OCI-M1 (cell line): ENCODE data around the gene ISCA2.

Source experiments
- DNase-seq: peaks from one replicate; lab custom pipeline; 2025; lab: John Stamatoyannopoulos, UW

ISCA2 gene

DNA sequence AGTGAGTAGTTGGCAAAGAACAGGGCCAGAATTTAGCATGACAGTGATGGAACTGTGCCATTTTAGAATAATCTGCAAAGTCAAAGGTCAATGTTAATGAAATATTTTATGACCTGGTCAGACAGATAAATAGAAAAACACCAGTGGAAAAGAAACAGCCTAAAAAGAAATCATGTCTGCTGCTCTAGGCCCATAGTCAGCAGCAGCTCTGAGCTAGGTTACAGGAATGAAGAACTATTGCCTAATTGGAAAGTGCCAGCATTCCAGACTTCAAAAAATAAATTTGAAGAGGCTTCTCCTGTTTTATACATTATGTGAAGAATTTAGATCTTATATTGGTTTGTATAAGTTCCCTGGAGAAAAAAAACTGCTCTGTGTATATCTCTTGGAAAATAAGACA lies 10.2 kb upstream of the ISCA2 start:
- DNase-seq: no peak

DNA sequence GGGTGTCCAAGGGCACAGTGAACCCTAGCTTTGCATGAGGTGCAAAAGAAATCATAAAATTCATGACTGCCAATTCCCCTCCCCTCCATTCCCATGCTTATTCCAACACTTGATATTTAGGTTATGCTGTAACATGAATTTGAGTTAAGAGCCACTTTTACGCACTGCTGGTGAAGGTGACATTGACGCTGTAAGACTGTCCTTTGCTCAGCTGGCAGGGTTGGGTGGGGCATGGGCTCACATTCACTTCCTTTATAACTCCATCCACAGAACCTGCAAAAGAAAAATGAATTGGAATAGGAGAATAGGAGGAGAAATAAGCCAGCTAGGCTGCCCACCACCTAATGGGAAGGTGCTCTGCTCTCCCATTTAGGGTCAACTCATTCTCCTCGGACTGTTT lies 7.4 kb upstream of the ISCA2 start:
- no peak for DNase-seq

DNA sequence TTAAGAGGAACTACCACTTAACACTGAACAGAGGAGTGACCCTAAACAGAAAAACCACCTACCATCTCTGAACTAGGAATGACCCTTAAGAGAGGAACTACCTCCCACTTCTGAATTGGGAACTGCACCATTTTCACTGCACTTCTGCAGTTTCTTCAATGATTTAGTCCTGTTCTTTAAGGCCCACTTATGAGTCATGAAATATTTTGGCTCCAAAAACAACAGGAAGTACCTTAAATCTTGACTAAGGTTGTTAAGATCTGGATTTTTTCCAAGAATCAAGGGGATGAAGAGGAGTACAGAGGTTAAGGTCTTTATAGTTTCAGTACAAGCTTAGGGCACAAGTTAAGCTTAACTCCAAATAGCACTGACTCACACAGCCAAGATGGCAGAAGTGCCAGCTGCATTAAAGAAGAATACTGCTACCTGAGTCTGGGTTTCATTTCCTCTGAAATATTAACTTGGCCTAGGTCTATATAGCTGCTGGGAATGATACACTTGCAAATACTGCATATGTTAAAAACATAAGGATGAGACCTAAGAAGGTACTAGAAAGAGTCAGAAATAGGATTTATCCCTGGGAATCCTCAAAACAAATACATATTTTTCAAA lies 4.7 kb upstream of the ISCA2 start:
- peak; percentile 19 for DNase-seq

DNA sequence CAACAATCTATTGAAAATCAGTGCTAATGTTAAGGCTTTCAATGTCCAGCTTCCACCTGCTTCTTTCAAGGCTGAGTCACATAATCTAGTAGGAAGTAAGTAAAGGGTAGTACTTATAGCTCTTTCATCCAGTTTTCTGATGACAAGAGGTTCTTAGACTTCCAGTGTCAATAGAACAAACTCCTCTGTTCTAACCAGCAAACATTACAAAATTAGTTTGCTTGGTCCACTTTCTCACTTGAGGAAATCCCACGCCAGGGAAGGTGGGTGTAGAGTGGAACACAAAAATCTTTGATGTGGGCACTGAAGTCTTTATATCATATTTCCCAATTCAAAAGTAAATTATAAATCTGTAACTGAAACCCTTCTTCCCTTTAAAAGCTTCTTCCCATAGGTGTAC lies 3.1 kb upstream of the ISCA2 start:
- no peak for DNase-seq

DNA sequence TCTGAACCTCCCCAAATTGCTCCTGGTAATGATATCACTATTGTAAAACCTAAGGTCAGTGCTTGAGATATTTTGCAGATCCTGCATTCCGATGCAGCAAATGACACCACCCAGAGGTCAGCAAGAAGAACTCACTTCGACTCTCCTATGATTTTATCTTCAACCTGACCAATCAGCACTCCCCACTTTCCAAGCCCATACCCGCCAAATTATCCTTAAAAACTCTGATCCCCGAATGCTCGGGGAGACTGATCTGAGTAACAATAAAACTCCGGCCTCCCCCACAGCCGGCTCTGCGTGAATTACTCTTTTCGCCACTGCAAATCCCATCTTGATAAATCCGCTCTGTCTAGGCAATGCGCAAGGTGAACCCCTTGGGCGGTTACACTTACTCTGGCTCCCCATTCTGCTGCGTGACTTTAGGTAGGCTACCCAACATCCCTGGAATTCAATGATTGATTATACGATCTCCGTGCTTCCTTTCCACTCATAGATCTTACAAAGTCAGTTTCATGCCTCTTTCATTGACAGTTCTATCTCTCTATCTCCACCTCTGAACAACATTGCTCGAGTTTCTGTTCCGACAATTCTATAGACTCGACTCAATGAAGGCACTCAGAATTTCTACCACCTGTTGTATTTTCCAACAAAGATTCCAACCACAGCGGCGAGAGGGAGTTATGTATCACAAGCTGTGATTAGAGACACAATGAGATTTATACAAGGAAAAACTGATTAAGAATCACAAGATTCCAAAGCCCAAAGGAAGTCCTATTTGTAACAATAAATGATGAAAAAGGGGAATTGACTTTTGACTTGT lies 1.4 kb upstream of the ISCA2 start:
- peak; percentile 55 for DNase-seq

DNA sequence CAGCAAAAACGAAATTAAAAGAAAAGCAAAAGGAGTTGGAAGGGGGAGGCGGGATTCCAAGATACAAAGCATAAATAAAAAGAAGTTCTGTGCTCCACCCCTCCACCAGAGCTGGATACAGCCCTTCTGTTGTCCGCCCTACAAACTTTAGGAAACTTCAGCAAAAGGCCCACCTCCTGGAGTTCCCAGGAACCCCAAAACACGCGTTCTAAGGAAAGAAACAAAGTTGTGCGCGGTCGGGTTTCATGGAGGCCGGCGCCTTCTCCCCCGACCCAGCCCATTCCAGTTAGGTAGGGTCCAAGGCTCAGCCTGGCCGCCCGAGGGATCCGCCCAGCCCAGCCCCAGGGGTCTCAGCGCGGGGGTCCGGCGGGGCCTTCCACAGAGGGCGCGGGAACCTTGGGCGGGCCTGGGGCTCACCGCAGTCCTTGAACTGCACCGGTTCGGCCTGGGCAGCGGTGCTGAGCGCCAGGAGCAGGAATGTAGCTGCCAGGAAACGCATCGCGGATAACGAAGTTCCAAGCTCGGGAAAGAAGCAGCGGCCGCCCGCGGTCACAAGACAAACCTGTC lies 706 bp upstream of the ISCA2 start, which contains the start of gene NPC2:
Gene NPC2 (minus strand): TSS at position 530 of the 567 bp plus-strand sequence. CDS start 31 bp downstream, at position 499.
- DNase-seq: peak; percentile 25

DNA sequence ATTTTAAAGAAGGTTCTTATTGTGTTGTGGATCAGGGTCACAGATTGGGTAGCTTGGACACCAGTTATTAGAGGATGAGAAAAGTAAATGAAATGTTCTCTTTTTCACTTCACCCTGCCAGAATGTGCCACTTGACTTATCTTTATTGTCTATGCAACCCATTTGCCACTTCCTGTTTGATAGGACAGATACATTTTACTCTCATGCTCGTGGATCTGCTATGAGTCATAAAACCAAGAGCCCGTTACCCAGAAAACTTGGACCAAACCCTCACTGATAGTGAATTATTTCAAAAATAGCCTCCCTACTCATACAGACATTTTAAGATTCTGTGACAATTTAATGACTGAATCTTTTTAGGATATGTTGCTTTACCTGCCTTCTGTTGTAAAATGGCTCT lies 1.8 kb downstream of the ISCA2 start:
- DNase-seq: peak; percentile 55

DNA sequence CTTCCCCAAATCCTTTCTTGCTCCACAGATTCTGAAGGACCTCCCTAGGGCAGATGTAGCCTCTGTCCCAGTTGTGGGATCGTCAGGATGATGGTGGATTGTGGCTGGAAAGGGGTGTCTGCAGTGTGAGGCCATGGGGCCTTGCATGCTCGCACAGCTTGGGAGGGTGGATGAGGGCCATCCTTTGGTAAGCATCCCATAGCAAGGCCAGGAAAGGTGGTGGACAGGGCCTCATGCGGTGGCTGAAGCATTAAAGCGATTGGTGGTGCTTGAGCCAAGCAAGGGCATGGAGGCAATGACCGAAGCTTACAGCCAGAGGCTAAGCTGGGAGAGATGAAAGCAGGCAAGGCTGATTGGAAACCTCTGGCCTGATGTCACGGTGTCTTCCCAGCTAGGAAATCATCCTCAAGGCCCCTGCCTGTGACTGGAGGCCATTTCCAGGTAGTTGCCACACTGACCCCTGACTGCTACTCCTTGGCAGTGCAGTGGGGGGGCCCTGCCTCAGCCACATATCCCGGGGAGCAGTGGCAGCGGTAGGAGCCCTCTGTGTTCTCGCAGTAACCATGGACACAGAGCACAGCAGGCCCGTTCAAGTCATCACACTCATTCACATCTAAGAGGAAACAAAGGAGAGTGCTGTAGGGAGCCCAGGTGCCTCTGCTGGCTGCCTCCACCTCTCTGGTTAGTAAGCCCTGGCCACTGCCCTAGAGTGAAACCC lies 7.0 kb downstream of the ISCA2 start:
- no peak for DNase-seq

DNA sequence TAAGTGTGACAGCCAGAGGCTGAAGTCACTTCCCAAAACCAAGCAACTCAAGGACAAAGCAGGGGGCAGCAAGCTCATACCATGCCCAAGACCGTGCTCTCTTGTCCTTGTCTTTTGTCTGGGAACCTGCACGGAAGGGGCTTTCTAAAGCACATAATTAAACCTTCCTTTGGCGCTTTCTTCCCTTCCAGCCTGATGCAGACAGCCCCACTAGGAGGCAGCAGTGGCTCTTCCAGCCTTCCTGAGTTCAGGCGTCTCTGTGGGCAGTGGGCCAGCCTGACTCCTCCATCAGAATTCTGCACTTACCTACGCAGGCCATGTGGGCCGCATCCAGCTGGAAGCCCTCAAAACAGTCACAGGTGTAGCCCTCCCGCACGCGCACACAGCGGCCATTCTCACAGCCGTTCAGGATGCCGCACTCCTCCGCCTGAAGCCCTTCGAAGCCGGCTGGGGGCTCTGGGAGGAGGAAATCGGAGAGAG lies 7.6 kb downstream of the ISCA2 start:
- DNase-seq: peak; percentile 36

DNA sequence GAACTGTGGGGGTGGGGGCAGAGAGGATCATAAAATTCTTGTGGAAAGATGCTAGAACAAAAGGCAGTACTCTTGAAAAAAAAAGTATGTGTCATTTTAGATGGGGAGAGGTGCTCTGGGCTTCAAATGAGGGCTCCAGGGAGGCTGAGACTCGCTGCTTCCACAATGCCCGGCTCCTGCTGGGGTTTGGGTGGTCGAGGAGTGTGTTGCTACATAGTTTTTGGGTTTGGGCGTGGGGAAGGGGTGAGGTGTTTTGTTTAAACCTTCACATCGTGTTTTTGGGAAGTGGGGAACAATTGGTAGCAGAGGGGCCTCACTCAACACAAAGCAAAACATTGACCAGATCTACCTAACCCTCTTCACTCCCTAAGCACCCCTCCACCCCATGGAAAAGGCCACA lies 8.1 kb downstream of the ISCA2 start:
- DNase-seq: no peak

DNA sequence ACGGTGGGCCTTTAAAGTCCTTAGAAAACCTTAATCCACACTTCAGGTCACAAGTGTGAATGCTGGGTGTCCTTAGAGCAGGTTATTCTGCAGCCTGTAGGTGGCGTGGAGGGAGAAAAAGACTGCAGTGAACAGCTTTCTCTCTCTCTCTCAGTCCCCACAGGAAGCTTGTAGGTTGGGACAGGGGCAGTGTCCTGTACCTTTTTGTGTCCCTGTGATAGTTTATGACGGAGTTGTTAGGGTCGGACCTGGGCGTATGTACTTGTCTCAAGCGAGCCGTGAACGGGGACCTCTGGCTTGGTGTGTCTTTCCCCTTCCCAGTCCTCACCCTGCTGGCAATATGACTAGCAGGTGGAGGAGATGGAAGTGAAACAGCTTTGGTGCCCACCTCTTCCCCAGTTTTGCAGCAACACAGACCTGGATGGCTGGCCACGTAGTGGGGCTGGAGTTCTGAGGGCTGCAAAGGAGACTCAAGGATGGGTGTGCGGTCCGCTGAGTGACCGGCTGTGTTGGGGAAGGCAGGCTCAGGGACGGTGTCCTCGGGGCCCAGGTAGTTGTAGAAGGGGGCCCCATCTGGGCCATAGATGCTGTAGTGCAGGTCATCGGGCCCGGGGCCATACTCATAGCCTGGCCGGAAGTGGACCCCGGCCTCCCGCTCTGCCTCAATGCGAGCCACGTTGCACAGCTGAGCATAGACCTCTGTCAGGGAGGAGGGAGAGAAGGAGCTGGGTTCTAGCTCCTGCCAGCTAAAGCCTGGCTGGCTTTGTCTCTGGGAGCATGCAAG lies 8.9 kb downstream of the ISCA2 start:
- DNase-seq: peak; percentile 67

DNA sequence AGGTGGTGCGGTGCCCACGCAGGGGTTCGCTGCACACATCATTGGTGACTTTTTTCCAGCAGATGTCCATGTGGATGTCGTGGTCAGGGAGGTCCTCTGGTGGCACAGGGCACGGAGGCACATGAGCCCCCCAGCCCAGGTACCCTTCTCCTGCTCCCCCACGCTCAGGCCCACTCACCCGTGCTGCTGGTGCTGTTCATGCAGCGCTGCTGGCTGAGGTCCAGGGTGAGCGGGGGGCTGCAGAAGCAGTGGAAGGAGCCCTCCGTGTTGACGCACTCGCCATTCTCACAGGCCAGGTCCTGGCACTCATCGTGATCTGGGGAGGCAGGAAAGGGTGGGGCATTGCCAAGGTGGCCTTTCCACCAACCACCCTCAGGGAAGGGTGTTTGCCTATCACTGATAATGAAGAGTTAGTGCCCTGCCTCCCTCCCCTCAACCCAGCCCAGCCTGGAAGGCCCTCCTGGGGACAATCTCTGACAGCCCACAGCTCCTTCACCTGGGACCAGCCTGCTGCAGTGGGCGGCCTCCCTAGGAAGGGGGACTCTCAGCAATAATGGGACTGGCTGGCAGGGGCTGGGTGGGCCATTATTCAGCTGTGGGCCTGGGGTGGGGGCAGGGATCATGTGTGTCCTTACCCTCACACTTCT lies 9.8 kb downstream of the ISCA2 start:
- DNase-seq: no peak

DNA sequence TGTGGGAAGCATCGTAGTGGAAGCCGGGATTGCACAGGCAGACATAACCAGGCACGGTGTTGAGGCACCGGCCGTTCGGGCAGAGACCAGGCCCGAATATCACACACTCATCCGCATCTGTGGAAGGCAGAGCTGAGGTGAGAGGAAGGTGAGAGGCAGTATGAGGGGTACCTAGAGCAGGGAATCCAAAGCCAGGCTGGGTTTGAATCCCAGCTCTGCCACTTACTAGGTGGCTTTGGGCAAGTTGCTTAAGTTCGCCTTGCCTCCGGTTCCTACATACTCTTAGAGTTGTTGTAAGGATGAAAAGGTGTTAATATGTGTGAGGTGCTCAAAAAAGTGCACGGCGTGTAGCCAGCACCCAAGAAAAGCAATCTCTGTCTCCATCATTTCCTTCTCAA lies 10.4 kb downstream of the ISCA2 start:
- DNase-seq: no peak

DNA sequence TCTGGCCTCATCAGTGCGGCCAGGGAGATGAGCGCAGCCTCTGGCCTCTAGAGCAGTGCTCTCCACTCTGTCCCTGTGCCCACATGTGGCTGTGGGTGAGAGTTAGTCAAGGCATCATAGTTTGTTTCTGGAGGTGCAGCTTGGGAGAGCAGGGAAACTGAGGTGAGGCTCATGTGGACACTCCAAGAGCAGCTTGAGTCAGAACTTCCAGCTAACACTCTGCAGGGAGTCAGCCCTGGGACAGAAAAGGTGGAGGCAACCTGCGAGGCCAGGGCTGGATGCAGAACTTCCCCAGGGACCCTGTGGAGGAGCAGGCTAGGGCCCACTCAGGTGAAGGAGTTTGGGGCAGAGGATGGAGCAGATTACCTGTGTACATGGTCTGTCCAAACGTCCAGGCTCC lies 10.8 kb downstream of the ISCA2 start:
- no peak for DNase-seq

DNA sequence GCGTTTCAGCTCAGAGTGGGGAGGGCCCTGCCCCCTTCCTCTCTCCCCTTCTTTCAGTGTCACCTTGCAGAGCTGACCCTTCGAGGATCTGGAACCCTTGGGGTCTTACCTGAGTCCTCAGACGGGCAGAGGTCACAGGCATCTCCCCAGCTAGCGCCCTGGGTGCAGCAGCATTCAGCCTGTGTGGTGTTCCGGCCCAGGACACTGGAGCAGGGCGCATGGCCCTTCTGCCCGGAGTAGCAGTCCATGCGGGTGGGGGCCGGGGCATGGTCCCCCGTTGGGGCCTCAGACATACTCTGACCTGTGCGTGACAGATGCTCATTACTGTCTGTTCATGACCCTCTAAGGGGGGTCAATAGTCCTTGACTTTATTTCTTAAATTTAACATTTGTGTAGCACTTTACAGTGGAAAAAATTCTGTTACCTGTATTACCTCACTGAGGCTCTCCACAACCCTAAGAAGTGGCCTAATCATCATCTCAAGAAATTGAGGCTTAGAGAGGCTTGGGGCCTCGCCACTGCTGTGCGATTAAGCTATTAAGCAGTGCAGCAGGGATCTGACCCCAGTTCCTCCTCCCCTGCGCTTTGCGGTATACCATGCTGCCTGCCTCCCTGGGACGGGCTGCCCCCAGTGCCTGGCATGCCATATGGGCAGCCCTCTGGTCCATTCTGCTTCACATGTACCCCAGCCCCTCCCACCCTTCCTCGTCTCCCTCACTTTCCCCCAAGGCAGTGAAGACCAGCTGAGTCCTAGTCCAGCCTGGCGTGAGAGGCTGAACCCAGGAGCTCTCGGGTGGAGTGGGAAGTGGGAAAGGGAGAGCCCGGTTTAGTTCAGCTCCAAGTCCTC lies 11.5 kb downstream of the ISCA2 start:
- DNase-seq: no peak

DNA sequence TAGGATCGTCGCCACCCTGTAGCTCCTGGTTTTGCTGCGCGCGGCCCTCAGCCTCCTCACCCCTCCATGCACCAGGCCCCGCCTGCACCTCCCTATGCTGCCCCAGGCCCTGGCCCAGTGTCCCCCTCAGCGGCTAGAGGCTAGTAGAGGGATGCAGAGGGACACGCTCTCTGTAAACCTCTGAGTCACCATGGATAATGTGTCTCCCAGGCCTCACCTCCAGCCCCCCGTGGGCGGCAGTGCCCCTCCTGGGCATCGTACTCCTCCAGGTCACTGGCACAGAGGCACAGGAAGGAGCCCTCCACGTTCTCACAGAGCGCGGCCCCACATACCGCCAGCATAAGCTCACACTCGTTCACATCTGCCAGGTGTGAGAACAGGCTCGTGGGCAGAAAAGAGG lies 12.3 kb downstream of the ISCA2 start:
- DNase-seq: no peak

DNA sequence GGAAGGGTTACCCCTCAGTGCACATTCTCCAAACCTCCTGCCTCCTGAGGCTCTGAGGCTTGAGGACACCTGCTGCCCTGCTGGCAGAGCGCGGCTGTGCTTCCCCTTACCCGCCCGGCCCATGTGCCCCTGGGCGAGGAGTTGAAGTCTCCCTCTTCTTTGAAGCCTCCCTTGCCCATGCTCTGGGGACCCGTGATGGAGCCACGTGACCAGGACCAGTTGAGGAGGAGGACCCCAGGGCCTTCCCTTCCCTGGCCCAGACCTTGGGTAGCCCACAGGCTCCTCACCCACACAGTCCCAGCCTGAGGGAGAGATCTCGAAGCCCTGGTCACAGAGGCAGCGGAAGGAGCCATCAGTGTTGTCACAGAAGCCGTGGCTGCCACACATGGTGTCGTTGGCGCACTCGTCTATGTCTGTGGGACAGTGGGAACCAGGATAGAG lies 12.9 kb downstream of the ISCA2 start:
- no peak for DNase-seq

DNA sequence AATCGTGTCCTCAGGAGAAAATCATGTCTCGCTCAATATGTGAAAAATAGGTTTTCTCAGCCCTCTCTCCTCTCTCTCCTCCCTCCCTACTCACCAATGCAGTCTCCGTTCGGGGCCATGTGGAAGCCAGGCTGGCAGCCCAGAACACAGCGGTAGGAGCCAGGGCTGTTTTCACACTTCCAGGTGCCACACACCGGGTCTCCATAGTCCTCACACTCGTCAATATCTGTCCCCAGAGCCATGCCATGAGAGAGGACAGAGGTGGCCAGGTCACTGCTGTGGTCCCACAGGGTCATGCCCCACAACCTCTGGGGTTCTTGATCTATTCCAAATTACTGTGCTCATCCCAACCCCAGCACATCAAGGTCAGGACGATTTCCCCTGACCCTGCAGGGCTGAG lies 13.5 kb downstream of the ISCA2 start:
- no peak for DNase-seq

DNA sequence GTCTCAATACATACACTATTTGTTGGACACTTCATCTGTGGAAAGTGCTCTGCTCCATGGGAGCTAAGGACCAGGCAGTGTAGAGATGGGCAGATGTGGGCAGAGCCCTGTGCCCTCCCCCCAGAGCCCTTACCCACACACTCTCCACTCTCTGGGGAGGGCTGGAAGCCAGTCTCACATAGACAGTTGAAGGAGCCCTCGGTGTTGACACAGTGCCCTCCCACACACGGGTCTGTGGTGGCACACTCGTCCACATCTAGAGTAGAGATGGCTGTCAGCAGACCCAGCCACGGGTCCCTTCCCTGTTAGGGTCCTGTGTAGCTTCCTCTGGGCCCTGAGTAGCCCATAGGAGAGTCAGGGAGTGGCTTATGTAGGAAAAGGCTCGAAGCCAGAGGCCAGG lies 14.3 kb downstream of the ISCA2 start:
- no peak for DNase-seq

DNA sequence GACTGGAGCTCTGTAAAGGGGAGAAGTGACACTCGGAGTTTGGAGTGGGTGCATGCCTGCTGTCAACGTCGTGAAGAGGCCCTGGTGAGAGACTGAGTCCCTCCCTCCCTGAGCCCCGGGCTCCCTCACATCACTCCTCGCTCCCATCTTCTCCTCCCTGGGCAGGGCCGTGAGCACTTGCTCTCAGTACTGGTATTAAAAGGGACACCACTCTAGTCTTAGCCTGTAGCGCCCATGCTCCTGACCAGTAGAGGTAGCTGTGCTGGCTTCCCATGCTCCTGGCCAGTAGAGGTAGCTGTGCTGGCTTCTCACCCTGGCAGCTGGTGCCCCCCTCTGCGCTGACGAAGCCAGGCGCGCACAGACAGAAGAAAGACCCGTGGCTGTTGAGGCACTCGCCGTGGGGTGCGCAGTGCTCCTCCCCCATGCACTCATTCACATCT lies 14.7 kb downstream of the ISCA2 start:
- DNase-seq: no peak
